ENCODE data around the gene LRCH1.

Gene LRCH1

DNA sequence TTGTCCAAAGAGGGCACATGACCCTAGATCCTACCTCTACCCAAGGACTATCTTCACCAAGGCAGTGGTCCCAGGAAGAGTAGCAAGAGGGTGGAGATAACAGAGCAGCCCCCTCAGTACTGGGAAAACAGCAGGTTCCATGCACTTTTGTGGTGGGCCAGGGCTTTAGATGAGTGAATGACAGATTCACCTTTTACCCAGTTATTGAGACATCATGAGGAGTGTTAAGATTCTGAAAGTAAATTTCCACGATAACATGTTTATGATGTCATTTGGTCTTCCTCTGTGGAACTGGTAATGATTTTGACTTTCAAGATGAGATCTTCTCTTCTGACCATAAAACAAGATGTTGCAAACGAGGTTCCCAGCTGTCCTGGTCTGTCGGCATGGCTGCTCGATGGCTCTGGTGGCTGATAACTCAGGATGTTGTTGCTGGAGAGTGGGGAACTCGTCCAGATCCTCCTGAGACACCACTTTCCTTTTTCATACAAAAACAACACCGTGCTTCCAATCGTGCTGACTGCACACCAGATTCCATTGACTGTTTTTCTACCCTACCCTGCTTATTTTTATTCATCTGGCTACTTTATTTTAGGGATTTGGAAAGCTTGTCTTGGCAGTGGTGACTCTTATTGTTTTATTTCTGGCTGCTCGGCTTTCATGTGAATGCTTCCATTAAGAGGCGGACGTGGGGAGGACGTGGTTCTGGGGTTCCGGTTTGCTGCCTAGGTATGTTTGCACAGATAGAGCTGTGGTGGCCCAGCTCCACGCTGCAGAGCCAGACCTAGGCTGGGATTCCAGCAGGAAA is 88.5 kb downstream of the LRCH1 start:
- DNase-seq: no peak

DNA sequence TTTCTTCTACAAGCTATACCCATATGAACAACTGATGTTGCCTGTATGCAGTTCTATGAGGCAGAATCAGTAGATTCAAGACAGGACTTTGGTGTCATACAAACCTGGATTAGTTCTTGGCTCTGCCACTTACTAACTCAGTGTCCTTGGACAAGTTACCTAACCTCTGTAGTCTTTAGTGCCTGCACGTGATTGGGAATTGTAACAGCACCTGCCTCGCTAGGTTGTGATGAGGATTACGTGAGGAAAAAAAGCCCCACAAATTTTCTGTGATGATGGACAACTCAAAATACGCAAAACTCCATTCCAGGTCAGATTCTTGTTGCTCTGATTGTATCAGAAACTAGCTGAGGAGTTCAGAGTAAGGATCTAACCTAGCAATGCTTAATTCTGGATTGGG is 89.3 kb downstream of the LRCH1 start:
- DNase-seq: no peak

DNA sequence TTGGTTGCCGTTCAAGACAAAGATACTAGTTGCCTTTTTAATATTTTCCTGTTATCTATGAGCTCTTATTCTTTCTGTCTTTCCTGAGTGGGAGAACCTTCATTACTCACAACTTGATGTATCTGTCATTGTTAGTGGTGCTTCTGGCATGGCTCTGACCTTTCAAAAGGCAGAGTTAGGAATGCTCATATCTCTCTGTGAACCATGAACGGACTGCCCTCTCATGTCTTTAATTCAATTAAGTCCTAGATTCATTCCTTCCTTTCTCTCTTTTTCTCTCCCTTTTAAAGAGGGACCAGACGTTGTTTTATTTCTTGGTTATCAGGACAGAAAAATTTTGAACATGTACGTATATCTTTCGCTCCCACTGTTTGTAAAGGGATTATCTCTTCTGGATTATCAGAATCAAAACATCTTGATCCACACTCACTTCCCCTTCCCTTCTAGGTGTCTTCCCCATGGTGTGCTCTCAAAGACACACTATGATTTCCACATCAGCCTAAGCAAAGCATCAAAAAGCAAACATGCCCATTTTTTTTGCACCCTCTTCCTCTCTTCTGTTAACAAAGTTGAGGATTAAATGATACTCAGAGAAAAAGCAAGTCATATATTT is 90.3 kb downstream of the LRCH1 start:
- DNase-seq: no peak

DNA sequence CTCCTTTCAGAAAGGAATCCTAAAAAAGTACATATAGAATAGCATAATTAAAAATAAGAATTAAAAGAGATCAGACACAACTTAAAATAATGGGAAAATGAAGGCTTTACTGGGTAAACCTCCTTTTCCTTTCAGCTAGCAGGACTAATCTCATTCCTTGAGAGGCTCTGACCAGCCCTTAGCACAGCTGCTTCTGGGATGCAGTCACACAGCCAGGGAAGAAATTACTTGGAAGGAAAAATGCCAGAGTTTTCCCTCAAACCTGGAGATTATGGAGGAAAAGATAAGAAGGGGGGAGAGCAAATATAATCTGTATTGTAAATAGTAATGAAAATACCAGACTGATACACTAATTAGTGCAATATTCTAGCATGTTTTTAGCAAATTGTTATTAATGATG is 91.8 kb downstream of the LRCH1 start:
- DNase-seq: no peak

DNA sequence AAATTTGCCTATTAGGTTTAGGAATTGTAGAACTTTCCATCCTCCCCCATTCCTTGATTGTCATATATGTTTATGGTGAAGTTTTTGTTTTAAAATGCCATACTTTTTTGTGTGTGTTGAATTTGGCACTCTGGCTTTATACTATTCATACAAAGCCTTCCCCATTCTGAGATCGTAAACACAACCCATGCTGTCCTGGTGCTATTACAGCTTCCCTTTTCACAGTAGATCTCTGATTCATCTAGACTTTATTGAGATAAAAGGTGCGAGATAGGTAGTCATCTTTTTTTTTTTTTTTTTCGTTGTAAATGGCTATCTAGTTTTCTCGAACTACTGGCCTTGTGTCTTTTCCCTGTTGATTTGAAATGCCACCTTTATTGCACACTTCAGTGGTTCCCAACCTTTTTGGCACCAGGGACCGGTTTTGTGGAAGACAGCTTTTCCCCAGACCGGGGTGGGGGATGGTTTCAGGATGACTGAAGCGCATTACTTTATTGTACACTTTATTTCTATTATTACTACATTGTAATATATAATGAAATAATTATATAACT is 94.6 kb downstream of the LRCH1 start:
- no peak for DNase-seq

DNA sequence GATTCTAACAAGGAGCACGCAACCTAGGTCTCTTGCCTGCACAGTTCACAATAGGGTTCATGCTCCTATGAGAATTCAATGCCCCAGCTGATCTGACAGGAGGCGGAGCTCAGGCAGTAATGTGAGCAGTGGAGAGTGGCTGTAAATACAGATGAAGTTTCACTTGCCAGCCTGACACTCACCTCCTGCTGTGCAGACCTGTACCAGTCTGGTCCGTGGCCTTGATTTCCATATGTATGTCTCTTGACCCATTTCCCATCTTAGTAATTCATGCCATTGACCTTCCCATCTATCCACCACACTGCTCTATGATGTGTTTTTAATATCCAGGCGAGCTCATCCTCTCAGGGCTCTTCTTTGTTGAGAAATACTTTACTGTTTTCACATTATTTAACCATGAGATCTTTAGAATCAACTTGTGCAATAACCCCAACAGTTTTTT is 95.2 kb downstream of the LRCH1 start:
- peak; percentile 67 for DNase-seq

DNA sequence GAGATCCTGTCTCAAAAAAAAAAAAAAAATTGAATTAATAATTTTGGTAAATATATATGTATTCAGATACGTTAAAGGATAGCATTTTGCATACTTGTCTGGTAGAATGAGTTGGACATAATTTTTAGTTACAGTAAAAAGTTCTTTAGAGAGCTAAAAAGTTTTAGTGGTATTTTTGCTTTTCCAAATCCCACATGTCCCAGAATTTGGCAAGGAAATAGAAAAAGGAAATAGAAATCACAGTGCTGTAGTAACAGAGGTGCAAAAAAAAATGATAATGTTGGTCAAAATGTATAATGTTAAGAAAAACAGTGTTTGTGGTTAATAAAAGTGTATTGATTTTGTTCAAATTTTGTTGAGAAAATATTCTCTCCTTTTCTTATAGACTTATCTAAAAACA is 96.8 kb downstream of the LRCH1 start:
- no peak for DNase-seq

DNA sequence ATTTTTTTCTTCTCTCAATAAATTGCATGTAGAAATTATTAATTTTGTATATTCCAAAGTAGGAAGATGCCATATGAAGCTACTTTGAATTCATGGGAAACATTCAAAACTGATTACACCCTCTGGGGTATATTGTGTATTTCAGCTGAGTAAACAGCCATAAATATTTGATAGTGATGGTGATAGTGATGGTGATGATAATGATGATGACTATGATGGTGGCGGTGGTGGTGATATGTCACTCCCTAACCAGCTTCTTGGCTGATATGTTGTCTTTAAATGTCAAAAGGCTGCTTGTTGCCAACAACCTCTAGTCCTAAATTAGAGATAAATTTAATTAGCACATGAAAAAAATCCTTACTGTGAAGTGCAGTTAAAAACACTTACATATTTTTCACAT is 102.0 kb downstream of the LRCH1 start:
- no peak for DNase-seq

DNA sequence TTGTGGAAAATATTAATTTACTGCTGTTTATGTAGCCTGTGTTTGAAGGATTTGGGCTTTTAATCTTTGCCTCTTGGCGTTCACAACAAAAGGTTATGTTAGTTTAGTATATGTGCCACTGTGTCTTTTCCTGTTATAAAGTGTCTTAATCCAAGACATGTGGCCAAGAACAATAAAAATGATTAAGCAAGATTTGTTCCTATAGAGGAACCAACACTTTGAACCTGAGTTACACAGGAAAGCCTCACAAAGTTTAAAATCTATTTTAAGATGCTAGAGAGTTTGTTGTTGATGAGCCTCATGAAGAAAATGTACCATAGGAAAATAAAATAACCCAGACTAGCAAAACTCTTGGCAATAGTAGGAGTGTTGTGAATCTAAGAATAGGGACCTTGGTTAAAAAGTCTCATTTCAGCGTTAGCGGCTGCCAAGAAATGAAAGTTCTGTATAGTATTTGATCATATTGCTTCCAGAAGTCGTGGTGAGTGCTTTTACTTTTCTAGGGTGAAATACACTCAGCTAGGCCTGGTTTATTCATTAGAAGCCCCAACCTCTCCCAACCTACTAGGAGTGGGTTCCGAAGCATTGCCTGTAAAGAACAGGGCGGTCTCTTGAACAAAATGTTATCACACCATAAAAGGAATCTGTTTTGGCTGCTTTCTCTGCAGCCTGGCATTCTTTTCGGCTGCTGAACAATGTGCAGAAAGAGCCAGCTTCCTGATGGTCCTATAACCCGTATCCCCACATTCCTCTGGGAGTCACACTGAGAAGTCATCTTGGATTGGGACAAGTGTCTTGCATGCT is 102.6 kb downstream of the LRCH1 start:
- DNase-seq: no peak

DNA sequence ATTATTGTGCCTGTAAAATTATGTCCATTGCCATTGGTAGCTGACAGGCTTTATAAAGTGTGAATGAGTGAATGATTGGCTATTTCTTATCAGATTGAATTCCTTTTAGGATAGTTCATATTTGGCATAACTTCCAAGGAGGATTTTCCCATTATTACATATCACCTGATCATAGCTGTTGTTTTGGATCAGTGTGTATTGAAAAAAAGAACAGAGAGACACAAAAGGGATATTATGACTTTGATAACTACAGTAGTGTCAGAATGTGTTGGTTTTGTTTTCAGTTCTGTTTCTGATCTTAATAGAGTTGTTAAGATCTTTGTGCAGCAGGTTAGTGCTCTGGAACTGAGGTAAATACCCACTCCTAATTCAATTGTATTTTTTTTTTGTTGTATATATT is 103.8 kb downstream of the LRCH1 start:
- DNase-seq: no peak

DNA sequence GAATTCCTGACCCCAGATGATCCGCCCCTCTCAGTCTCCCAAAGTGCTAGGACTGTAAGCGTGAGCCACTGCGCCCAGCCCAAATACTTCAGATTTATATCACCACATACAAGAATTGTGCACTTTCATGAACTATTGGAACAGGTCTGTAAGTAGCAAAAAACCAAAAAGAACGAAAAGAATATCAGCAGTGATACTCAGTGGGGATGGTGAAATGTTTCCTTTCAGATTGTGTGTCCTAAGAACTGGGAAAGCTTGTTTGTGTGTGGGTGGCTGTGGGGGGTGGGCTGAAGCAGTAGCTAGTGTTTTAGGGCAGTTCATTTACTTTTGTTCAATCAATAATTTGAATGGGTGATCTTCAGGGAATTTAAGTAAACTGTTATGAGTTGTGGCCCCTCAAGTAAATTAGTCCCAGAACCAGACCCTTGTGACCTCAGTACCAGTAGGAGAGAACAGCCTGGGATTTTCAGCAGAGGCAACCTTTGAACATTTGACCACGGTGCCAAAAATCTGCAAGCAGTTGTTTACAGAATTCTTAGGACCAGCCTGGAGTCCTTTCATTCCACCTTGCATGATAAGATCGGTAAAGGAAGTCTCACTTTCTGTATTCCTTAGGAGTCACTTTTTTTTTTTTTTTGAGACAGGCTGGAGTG is 106.6 kb downstream of the LRCH1 start:
- DNase-seq: no peak

DNA sequence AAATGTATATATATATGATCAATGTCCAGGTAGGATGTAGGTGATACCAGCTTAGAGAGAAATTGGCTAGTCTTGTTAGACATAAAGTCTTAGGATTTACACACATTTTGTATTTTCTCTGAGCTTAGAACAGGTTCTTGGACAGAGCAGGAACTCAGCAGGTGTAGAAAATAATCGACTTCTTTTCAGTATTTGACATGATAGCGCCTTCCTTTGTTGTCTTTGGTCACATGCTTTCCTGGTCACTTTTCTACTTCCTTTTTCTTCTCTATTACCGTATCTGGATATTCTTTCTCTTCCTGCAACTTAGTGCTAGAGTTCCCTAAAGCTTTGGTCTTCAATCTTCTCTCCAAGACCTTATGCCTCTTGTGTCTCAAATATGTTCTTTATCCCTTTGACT is 107.4 kb downstream of the LRCH1 start:
- no peak for DNase-seq

DNA sequence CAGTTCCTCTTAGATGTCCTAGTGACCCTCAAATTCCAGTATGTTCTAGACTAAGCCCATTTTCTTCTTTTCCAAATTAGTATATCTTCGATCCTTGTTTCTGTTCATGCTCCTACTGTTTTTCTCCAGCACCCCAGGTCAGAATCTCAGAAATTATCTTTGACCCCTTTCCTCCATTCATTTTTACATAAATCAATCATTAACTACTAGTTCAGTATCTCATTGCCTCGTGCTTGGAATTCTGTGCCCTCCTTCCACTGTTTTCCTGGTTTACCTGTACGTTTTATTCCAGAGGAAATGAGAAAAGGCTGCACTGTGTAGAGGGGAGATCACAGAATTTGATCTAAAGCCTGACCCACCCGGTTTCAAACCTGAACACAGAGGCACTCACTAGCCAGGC is 107.9 kb downstream of the LRCH1 start:
- no peak for DNase-seq

DNA sequence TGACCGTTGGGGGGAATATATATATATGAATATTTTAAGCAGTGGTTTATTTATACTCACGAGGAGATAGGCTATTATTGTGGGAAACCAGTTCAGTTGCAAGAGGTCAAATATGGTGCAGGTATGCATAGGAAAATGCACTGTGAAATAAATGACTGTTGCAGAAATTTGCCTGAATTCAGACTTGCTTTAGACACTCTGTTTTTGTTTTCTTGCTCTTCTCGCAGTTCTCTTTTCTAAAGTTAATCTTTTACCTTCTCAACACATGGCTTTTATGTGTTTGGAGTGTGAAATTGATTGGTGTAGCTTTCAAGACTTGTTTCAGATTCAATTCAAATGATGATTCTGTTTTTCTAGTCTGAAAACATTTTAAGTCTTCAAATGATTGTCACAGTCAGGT is 109.7 kb downstream of the LRCH1 start:
- no peak for DNase-seq

DNA sequence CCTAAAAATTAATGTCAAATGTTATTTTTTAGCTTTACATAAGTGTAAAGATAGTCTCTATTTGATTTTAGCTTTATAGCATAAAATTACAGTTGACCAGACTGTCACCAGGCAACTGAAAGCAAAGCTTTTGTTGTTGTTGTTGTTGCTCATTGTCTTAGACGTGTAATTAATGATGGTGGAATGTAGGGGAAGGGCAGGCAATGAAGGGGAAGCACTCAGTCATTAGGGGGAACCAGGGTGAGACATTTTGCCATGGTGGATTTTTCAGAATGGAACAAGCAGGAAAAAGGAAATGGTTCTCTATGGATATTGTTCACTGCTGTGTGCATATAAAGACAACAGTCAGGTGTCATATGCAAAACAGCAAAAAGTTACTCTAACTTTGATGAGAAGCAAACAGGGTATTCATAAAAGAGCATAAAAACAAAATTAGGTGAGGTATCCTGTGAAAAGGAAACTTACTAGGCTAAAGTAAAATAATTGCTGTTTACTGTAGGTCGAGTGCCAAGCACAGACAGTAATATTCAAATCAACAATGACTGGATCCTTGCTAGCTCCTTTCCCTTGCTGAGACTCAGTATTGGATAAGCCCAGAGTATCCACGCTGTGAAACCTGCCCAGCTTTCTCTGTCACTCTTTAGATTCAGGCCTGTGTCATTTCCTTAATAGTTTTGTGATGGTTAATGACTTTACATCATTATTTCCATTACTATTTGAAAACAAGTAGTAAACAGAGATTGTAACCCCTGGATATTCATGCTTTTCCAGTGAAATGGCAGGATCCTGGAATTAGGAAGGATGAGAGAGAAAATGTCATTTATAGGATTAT is 110.5 kb downstream of the LRCH1 start:
- no peak for DNase-seq

DNA sequence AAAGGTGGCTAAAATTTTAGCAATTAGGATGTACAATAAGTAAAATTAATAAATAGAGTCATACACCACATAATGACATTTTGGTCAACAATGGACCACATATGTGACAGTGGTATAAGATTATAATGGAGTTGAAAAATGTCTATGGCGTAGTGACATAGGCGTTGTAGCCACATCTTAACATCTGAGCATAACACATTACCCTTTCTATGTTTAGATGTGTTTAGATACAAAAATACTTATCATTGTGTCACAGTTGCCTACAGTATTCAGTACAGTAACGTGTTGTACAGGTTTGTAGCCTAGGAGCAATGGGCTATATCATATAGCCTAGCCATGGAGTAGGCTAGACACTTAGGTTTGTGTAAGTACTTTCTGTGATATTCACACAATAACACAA is 111.2 kb downstream of the LRCH1 start:
- no peak for DNase-seq

DNA sequence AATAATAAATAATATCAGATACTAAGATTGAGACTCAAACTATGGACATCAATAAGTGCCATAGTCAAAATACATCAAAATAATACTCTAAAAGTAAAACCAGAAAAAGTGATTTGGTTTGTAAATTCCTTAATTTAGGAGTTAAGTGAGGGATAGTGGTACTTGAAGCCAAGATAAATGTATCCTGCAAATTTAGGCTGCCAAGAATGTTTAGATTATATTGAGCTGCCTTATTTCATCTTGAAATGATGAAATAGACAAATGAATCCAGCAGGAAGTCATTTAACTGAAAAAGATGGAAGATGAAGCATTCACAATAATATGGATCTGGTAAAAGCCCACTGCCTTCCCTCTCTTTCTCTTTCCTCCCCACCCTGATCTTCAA is 112.3 kb downstream of the LRCH1 start:
- DNase-seq: no peak

DNA sequence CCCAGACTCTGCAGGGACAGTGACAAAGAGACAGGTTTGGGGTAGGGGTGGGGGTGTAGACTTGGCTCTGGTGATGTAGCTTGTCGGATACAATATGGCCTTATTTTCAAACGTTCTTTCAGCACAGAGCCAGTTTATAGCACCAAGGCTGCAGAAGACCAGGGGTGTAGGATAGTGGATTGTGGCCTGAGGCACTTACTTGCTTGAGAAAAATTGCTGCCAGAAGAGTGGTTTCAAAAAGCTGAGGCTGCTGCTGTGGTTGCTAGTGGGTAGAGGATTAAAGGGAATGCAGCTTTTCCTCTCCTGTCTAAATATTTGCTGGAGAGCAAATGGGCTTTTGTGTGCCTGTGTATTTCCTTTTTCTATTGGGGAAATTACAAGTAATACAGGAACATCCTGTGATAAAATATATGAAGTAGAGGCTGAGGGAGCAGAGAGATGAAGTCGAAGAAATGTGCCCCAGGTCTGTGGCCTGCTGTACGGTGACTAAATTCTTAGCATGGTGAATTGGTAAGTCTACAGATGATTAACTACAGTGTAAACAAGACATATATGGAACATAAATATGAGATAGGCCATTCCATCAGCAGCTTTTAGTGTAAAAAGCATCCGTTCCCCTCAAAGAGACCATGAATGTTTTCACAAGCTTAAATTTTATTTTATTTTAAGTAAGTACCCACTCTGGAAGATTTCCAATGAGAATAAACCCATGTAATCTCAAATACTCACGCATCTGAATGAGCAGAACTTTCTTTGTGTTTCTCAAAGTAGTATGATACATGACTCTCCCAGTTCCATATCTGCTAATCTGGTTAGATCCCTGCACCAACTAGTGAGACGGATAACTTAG is 112.9 kb downstream of the LRCH1 start:
- DNase-seq: no peak

DNA sequence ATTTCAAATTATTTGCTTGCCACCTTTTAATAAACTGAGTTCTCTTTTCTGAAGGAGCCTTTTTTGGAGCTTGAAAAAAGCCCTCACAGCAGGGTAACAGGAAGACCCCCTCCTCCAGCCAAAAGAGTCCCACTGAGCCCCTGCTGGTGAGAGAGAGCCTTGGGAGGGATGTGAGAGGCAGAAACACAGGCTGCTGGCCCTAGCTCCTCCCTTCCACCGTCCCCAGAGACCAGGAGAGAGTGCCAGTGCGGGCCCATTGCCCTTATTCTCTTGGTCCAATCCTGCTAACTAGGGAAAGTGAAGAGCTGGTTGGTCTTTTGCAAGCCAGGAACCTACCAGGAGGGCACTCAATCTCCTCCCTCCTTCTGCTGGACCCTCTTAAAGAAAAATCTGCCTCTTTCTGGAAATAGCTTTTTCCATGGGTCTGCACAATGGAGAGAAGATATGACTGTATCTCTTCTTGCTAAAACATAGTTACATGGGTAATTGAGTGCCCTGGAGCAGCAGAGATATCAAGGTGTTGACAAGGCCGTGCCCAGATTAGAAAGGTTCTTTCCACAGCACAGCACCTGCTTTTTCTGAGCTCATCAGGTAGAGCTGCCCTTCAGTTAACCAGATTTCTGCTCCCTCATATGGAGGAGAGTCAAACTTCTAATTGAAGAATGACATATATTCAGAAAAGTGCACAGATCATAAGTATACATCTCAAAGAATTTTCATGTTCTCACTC is 113.9 kb downstream of the LRCH1 start:
- DNase-seq: no peak

DNA sequence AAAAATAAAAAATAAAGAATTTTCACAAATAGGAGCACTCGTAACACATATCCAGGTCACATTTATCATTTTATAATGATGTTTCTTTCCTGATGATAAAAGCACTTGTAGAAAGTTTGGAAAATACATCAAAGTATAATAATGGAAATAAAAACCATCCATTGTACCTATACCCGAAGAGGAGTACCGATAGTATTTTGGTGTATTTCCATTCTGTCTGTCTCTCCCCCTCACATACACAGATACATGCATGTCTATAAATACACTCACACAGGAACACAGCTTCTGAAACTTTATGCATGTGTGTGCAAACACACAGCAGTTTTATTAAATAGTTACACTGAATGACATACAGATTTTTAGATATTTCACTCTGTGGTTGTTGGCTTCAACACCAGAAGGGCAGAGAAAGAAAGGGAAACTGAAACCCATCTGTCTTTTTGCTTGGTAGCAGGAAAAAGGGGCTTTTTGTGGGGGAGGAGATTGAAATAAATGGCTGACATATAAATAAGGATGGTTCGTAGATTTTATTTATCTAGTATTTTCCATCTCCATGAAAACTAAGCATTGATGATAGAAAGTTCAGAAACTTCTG is 114.8 kb downstream of the LRCH1 start:
- DNase-seq: no peak
